B cell (primary cell): ENCODE measurements around the gene SEC24D. TPM values are rescaled to one million over a fixed set of nuclear protein-coding genes. Genes with fewer than 3 reads are reported as not detected.

Experiments used
- ATAC-seq: fragments of 200-7000 bp; cut with Tn5 transposase; one replicate; pipeline ENCODE4 v1.10.0; 2021; ENCODE audit warnings: low read depth, mild to moderate bottlenecking, moderate number of reproducible peaks, moderate library complexity
- CTCF ChIA-PET: fragments of 350-600 bp; sonication (Branson Sonifier 250); formaldehyde crosslinking; loops from one replicate; lab custom pipeline; 2021; ENCODE audit warnings: antibody characterized with exemption, inconsistent platforms; lab: Charles Lee
- POLR2A ChIA-PET: fragments of 350-600 bp; sonication (Branson Sonifier 250); formaldehyde crosslinking; loops from one replicate; lab custom pipeline; 2021; ENCODE audit warnings: antibody characterized with exemption; lab: Charles Lee
- DNase-seq: peaks from one replicate; pipeline ENCODE4 v3.0.0; 2013
- H2AFZ ChIP-seq: 2 replicates; pipeline ENCODE4 v1.6.1; 2012; ENCODE audit warnings: mild to moderate bottlenecking, low read depth, low read length; ENCODE audit not compliant: insufficient read depth, poor library complexity, severe bottlenecking
- H3K27ac ChIP-seq, 2 donors: 1 replicate in 1 of 2; 2 replicates in 1 of 2; pipeline ENCODE4 v1.5.1; 2012 to 2013; ENCODE audit warnings: low read length in 2 of 2, mild to moderate bottlenecking in 2 of 2, moderate library complexity in 1 of 2
- H3K27me3 ChIP-seq, 4 experiments: fragments of 200-600 bp in 1 of 4; sonication (generic) in 1 of 4; replicated peaks in 1 of 4; 1 replicate in 2 of 4; 2 replicates in 2 of 4; pipeline versions ENCODE4 v1.6.1 to v1.7.0; 2013 to 2016; ENCODE audit warnings: low read length in 3 of 4, mild to moderate bottlenecking in 2 of 4, mixed read lengths in 1 of 4, moderate library complexity in 1 of 4; ENCODE audit not compliant: insufficient read depth in 4 of 4, control insufficient read depth in 3 of 4; ENCODE audit errors: control extremely low read depth in 1 of 4
- H3K36me3 ChIP-seq, 2 experiments: replicated peaks in 1 of 2; 1 replicate in 1 of 2; 2 replicates in 1 of 2; pipeline versions ENCODE4 v1.6.1 to v1.7.1; 2013; ENCODE audit warnings: low read length in 1 of 2; ENCODE audit not compliant: insufficient read depth in 2 of 2, control insufficient read depth in 1 of 2; ENCODE audit errors: control extremely low read depth in 1 of 2, extremely low read depth in 1 of 2
- H3K4me1 ChIP-seq, 2 donors: fragments of 200-600 bp in 1 of 2; sonication (generic) in 1 of 2; 1 replicate in 1 of 2; 2 replicates in 1 of 2; pipeline versions ENCODE4 v1.5.1 to v1.6.1; 2013 to 2017; ENCODE audit warnings: low read length in 2 of 2; ENCODE audit not compliant: control insufficient read depth in 2 of 2, insufficient read depth in 2 of 2
- H3K4me2 ChIP-seq: replicated peaks from 2 replicates; pipeline ENCODE3; 2012; ENCODE audit warnings: mild to moderate bottlenecking, low read depth, low read length; ENCODE audit not compliant: poor library complexity, severe bottlenecking
- H3K4me3 ChIP-seq, 5 experiments: fragments of 200-600 bp in 1 of 5; sonication (generic) in 1 of 5; 1 replicate in 3 of 5; 2 replicates in 2 of 5; pipeline versions ENCODE4 v1.5.1 to v1.7.0; 2011 to 2016; ENCODE audit warnings: low read length in 4 of 5, mild to moderate bottlenecking in 4 of 5, low read depth in 2 of 5, control low read depth in 1 of 5, moderate library complexity in 1 of 5; ENCODE audit not compliant: insufficient read depth in 1 of 5; ENCODE audit errors: control extremely low read depth in 1 of 5, extremely low read depth in 1 of 5
- H3K79me2 ChIP-seq: fragments of 200-600 bp; sonication (generic); one replicate; pipeline ENCODE4 v1.6.0; 2016; ENCODE audit warnings: low read length; ENCODE audit not compliant: control insufficient read depth, insufficient read depth
- H3K9ac ChIP-seq: fragments of 200-600 bp; sonication (generic); 2 replicates; pipeline ENCODE4 v1.6.1; 2017; ENCODE audit warnings: mild to moderate bottlenecking, low read length, moderate library complexity
- H3K9me3 ChIP-seq, 3 donors: one replicate each; pipeline versions ENCODE4 v1.6.1 to v1.7.1; 2013; ENCODE audit warnings: low read length in 2 of 3; ENCODE audit not compliant: control insufficient read depth in 2 of 3, insufficient read depth in 1 of 3; ENCODE audit errors: control extremely low read depth in 1 of 3
- H4K20me1 ChIP-seq: 2 replicates; pipeline ENCODE4 v1.6.0; 2012; ENCODE audit warnings: mild to moderate bottlenecking, low read length; ENCODE audit not compliant: insufficient read depth, control insufficient read depth, poor library complexity, severe bottlenecking
- H3K27ac Mint-ChIP-seq: one replicate; pipeline ENCODE4 v1.8.0; 2021; ENCODE audit warnings: mixed read lengths
- H3K27me3 Mint-ChIP-seq: one replicate; pipeline ENCODE4 v1.8.0; 2021; ENCODE audit warnings: mixed read lengths
- H3K4me1 Mint-ChIP-seq: one replicate; pipeline ENCODE4 v1.8.0; 2021; ENCODE audit warnings: mixed read lengths
- H3K4me3 Mint-ChIP-seq: one replicate; pipeline ENCODE4 v1.8.0; 2021; ENCODE audit warnings: mixed read lengths
- H3K9me3 Mint-ChIP-seq: one replicate; pipeline ENCODE4 v1.8.0; 2022; ENCODE audit warnings: mixed read lengths; ENCODE audit not compliant: insufficient read depth
- EZH2 ChIP-seq: IDR thresholded peaks from 2 replicates; pipeline ENCODE4 v1.6.1; 2012; ENCODE audit warnings: borderline replicate concordance, low read depth, mild to moderate bottlenecking, moderate library complexity, low read length; ENCODE audit not compliant: insufficient read depth, poor library complexity, severe bottlenecking
- WGBS: methylation state at CpG from one replicate; pipeline ENCODE4 v1.1.5; 2013; ENCODE audit warnings: missing lambda C conversion rate; ENCODE audit not compliant: insufficient coverage; 5-methylcytosine and 5-hydroxymethylcytosine counted together
- intact Hi-C: fragments of 100-400 bp; cut with micrococcal nuclease; formaldehyde crosslinking; loops from one replicate; pipeline ENCODE4 v1.10.0; 2022
- polyA plus RNA-seq: library from polyadenylated mRNA; depleted of rRNA; stranded (reverse); fragments of >200 nt; gene quantifications from 2 replicates; pipeline ENCODE4 v1.2.3, GENCODE V29; 2012
- total RNA-seq, 2 donors: library from RNA; stranded (reverse); fragments of 120-200 nt in 1 of 2; gene quantifications; 1 replicate in 1 of 2; 2 replicates in 1 of 2; pipeline versions ENCODE4 v1.2.3 to v1.2.4, GENCODE V29; 2013 to 2022
- TF ChIP-seq, protein P1 (sequence below): fragments of 200-600 bp; IDR thresholded peaks from one replicate; pipeline ENCODE4 v1.8.0; 2022; ENCODE audit warnings: antibody characterized with exemption, mild to moderate bottlenecking

The SEC24D gene
- total and polyA plus RNA-seq, 2 donors (not counting 1 experiment from before 2014, with no cell fraction given): 7.1 to 15.8 TPM

DNA sequence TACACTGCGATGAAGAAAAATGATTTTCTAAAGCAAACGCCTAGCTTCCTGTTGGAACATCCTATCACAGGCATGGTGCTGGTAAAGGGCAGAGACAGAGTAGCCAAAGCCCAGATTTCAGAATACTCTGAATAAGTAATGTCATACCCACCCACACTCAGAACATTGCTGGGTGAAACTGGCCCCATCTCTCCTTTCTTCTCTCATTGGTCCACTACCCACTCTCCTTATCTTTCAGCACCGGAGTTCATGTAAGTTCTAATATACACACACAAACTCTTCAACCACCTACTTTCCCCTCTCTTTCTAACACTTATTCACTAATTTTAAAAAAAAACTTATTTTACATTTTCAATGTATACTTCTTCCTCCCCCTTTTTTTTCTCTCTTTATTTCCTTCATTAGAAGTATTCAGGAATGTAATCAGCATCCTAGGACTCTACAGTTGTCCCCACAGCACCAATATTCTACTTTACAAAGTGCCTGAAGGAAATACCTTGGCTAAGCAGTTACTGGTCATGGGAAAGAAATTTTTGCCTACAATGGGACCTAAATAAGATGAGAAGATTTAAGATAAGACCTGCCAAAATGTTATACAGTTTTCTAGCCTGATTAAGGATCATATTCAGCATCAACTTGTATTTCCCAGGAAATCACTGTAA lies 63.0 kb downstream of the SEC24D start:
- Histone ChIP-seq H3K4me3 (no peak overlapping the region), H3K4me1 (no peaks in the 10 kb centered on the region), H3K27ac (no peak overlapping the region), H3K4me2 (no peak overlapping the region), H4K20me1 (no peaks in the 10 kb centered on the region), H3K27me3 (no peaks in the 10 kb centered on the region), H3K9me3 (no peaks in the 10 kb centered on the region), H3K9ac (no peak overlapping the region), H3K79me2 (no peaks in the 10 kb centered on the region), H2AFZ (no peak overlapping the region), H3K36me3 (peaks cover 0 to 3% of the 10 kb centered on the region in 2 experiments)
- ChIA-PET CTCF (interaction anchor here (2.3 to 3.7 kb wide), 2 partner anchors 92 to 117 kb away, joined by 20 to 53 read pairs; partner anchors contain the start of gene SYNPO2), POLR2A (no interaction called here)
- ATAC-seq: no peak
- Mint-ChIP-seq H3K4me1 (no peaks in the 10 kb centered on the region), H3K27me3 (no peaks in the 10 kb centered on the region), H3K4me3 (no peak overlapping the region), H3K9me3 (no peaks in the 10 kb centered on the region), H3K27ac (no peak overlapping the region)
- intact Hi-C loops: loop anchor here (1.0 to 5.0 kb wide), 3 partner anchors 92 to 1279 kb away; no protein-coding TSS in a partner anchor
- WGBS: 100% methylated on average over 2 of the region's 3 CpGs
- TF ChIP-seq EZH2: no peak
- TF ChIP-seq, protein P1, sequence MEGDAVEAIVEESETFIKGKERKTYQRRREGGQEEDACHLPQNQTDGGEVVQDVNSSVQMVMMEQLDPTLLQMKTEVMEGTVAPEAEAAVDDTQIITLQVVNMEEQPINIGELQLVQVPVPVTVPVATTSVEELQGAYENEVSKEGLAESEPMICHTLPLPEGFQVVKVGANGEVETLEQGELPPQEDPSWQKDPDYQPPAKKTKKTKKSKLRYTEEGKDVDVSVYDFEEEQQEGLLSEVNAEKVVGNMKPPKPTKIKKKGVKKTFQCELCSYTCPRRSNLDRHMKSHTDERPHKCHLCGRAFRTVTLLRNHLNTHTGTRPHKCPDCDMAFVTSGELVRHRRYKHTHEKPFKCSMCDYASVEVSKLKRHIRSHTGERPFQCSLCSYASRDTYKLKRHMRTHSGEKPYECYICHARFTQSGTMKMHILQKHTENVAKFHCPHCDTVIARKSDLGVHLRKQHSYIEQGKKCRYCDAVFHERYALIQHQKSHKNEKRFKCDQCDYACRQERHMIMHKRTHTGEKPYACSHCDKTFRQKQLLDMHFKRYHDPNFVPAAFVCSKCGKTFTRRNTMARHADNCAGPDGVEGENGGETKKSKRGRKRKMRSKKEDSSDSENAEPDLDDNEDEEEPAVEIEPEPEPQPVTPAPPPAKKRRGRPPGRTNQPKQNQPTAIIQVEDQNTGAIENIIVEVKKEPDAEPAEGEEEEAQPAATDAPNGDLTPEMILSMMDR: no peak
- no peak for DNase-seq

GRCh38 chr4:118772081-118772766 lies 63.7 kb downstream of the SEC24D start:
- intact Hi-C loops: loop anchor here (1.0 to 5.0 kb wide), 3 partner anchors 93 to 1280 kb away; no protein-coding TSS in a partner anchor
- ChIA-PET CTCF (interaction anchor here (0.5 to 3.7 kb wide), 17 partner anchors 9 to 1969 kb away, joined by 3 to 53 read pairs (median 4); partner anchors contain the start of gene SYNPO2), POLR2A (no interaction called here)
- H3K9me3 Mint-ChIP-seq: no peaks in the 10 kb centered on the region
- no peaks in the 10 kb centered on the region for H3K4me1 Mint-ChIP-seq
- no peaks in the 10 kb centered on the region for H3K27me3 Mint-ChIP-seq
- Histone ChIP-seq H3K27me3 (no peaks in the 10 kb centered on the region), H3K9ac (no peak overlapping the region), H3K79me2 (no peaks in the 10 kb centered on the region), H3K27ac (no peak overlapping the region), H3K9me3 (no peaks in the 10 kb centered on the region), H4K20me1 (no peaks in the 10 kb centered on the region), H2AFZ (no peak overlapping the region), H3K36me3 (peaks cover 0 to 3% of the 10 kb centered on the region in 2 experiments), H3K4me3 (no peak overlapping the region), H3K4me2 (no peak overlapping the region), H3K4me1 (no peaks in the 10 kb centered on the region)
- no peak overlapping the region for H3K27ac Mint-ChIP-seq
- no peak overlapping the region for H3K4me3 Mint-ChIP-seq
- 90% methylated on average over 4 of the region's 7 CpGs for WGBS
- TF ChIP-seq, protein P1: peak; percentile 85
- no peak for TF ChIP-seq EZH2
- ATAC-seq (peak; percentile 65), DNase-seq (peak; percentile 60)
